Large intestine (tissue), 3 donors: ENCODE results near the gene MPG. TPM values are rescaled to one million over a fixed set of nuclear protein-coding genes. Genes with fewer than 3 reads are reported as not detected.
"Not testable (repeated sequence)": the region's sequence is repeated elsewhere in the genome, so short reads cannot be mapped to it uniquely, and the experiment has no call there.

Experiments
- DNase-seq, 2 donors: peaks; one replicate each; pipeline versions ENCODE4 v3.0.0 to v3.0.0-alpha.2; 2013
- H3K27ac ChIP-seq: one replicate; pipeline ENCODE4 v1.5.1; 2013; ENCODE audit warnings: low read length
- H3K27me3 ChIP-seq: 2 replicates; pipeline ENCODE4 v1.6.1; 2013; ENCODE audit warnings: low read length; ENCODE audit not compliant: control insufficient read depth, insufficient read depth
- H3K36me3 ChIP-seq: 2 replicates; pipeline ENCODE4 v1.6.1; 2013; ENCODE audit warnings: low read length; ENCODE audit not compliant: control insufficient read depth, insufficient read depth
- H3K4me1 ChIP-seq: one replicate; pipeline ENCODE4 v1.6.1; 2013; ENCODE audit warnings: low read length; ENCODE audit not compliant: control insufficient read depth, insufficient read depth
- H3K4me3 ChIP-seq: one replicate; pipeline ENCODE4 v1.5.1; 2013; ENCODE audit warnings: low read length
- H3K9me3 ChIP-seq: one replicate; pipeline ENCODE4 v1.6.1; 2013; ENCODE audit warnings: mild to moderate bottlenecking, low read depth, low read length, moderate library complexity; ENCODE audit not compliant: control insufficient read depth
- WGBS: methylation state at CpG from one replicate; pipeline ENCODE4 v1.1.5; 2013; ENCODE audit warnings: low lambda C conversion rate; ENCODE audit not compliant: insufficient coverage; 5-methylcytosine and 5-hydroxymethylcytosine counted together
- polyA plus RNA-seq: library from polyadenylated mRNA; unstranded; fragments of 120-200 nt; gene quantifications from one replicate; pipeline ENCODE4 v1.2.1, GENCODE V29; 2013

The MPG gene
- polyA plus RNA-seq, 1 donor, result 31.2 TPM

DNA sequence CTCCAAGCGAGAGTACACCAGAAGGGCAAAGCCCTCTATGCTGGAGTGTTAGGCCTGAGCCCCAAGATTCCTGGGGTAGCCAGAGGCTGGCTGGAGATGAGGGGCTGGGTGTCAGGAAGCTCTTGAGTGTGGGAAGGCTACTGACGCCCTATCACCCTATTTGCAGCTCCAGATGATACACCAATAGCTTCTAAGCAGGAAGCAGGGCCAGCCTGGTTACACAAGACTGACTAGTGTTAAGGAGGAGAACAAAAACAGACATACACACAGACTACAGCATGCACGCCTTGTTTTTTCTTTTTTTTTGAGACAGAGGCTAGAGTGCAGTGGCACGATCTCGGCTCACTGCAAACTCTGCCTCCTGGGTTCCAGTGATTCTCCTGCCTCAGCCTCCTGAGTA lies 40.5 kb upstream of the MPG start:
- Histone ChIP-seq H3K4me1 (no peaks in the 10 kb centered on the region), H3K27me3 (no peaks in the 10 kb centered on the region), H3K4me3 (no peak overlapping the region), H3K36me3 (peaks cover 6% of the 10 kb centered on the region), H3K27ac (no peak overlapping the region), H3K9me3 (peaks cover 3% of the 10 kb centered on the region)
- DNase-seq, result no peak
- no CpG with 5 or more reads among the region's 5 CpGs for WGBS

- not testable (repeated sequence) for H3K36me3 ChIP-seq, H3K4me3 ChIP-seq, DNase-seq, H3K27me3 ChIP-seq, H3K27ac ChIP-seq, H3K9me3 ChIP-seq, H3K4me1 ChIP-seq
- WGBS, result no CpG with 5 or more reads among the region's 11 CpGs
Measured at GRCh38 chr16:38206-38605, 39.8 kb upstream of the MPG start.

DNA sequence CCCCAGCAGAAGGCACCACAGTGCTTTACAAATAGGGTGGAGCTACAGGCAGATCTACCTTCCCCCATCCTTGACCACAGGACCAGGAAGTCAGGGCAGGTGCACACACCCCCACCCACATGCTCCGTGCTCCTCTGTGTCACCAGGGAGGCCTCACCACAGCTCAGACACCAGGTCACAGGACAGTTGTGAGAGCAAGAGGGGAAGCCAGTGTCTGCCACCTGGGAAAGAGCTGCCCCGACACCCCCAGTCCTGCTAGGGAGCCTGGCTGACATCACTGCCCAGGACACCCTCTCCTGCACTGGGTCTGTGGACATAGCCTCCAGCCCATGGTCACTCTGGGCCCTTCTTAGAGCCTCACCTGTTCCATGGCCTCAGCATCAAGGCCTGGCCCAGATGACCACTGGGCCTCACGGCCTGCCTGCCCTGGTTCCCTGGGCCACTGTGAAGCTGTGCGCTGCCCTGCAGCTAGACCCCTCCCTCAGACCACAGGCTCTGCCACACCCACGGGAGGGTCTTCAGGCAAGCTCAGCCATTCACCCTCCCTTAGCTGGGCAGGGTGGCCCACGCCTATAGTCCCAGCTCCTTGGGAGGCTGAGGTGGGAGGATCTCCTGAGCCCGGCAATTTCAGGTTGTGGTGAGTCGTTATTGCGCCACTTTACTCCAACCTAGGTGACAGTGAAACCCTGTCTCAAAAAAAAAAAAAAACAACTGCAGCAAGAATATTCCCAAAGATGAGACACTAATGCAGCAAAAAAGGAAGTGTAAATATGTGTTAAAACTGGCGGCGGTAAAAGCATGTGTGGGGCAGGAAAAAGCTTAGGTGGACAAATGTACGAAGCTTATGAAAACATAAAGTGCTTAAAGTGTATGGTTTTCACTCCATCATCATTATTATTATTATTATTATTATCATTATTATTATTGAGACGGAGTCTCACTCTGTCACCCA lies 38.8 kb upstream of the MPG start:
- 93% methylated on average over 5 of the region's 13 CpGs for WGBS

GRCh38 chr16:41439-42068 lies 36.5 kb upstream of the MPG start:
- H3K4me1 ChIP-seq, result no peaks in the 10 kb centered on the region
- WGBS, result 100% methylated on average over 1 of the region's 22 CpGs
- H3K9me3 ChIP-seq, result peaks cover 3% of the 10 kb centered on the region
- DNase-seq, result no peak
- H3K27ac ChIP-seq, result no peak overlapping the region
- no peaks in the 10 kb centered on the region for H3K27me3 ChIP-seq
- no peak overlapping the region for H3K4me3 ChIP-seq
- H3K36me3 ChIP-seq, result peaks cover 19% of the 10 kb centered on the region

More for the DNA sequence above, 38.8 kb upstream of the MPG start:
- DNase-seq, result peak; percentile 32 to 53
- Histone ChIP-seq H3K4me1 (no peaks in the 10 kb centered on the region), H3K27me3 (no peaks in the 10 kb centered on the region), H3K36me3 (peaks cover 9% of the 10 kb centered on the region), H3K4me3 (no peak overlapping the region), H3K9me3 (peaks cover 3% of the 10 kb centered on the region), H3K27ac (no peak overlapping the region)

GRCh38 chr16:42069-42457 lies 36.0 kb upstream of the MPG start:
- Histone ChIP-seq H3K4me3 (no peak overlapping the region), H3K9me3 (peaks cover 3% of the 10 kb centered on the region), H3K27me3 (no peaks in the 10 kb centered on the region), H3K27ac (no peak overlapping the region), H3K4me1 (no peaks in the 10 kb centered on the region), H3K36me3 (peaks cover 21% of the 10 kb centered on the region)
- WGBS, result 89% methylated on average over 3 of the region's 11 CpGs
- DNase-seq, result no peak

GRCh38 chr16:42691-43090 lies 35.3 kb upstream of the MPG start:
- WGBS, result 100% methylated on average over 1 of the region's 4 CpGs
- peaks cover 3% of the 10 kb centered on the region for H3K9me3 ChIP-seq
- peaks cover 24% of the 10 kb centered on the region for H3K36me3 ChIP-seq
- no peak overlapping the region for H3K4me3 ChIP-seq
- DNase-seq, result no peak
- H3K27me3 ChIP-seq, result no peaks in the 10 kb centered on the region
- H3K27ac ChIP-seq, result no peak overlapping the region
- no peaks in the 10 kb centered on the region for H3K4me1 ChIP-seq

DNA sequence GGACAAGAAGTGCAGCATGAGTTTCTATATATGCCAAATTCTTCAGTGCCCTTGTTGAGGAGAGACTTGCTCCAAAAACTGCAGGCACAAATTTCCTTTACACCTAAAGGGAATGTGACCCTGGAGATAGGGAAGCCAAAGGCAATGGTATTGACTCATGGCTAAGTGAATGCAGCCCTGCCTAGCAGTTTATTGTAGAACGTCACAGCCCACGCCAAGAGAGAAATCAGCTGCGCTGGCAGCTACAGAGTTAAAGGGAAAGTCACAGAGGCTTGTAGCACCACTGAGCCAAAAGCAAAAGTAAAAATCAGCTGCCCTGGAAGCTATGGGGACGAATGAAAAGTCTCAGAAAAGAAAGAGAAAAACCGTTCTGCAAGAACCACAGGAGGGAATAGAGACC lies 34.7 kb upstream of the MPG start:
- peaks cover 24% of the 10 kb centered on the region for H3K36me3 ChIP-seq
- H3K9me3 ChIP-seq, result peaks cover 3% of the 10 kb centered on the region
- no peaks in the 10 kb centered on the region for H3K27me3 ChIP-seq
- H3K27ac ChIP-seq, result no peak overlapping the region
- no peaks in the 10 kb centered on the region for H3K4me1 ChIP-seq
- WGBS, result 83% methylated on average over 1 of the region's 5 CpGs
- no peak overlapping the region for H3K4me3 ChIP-seq
- DNase-seq, result no peak

DNA sequence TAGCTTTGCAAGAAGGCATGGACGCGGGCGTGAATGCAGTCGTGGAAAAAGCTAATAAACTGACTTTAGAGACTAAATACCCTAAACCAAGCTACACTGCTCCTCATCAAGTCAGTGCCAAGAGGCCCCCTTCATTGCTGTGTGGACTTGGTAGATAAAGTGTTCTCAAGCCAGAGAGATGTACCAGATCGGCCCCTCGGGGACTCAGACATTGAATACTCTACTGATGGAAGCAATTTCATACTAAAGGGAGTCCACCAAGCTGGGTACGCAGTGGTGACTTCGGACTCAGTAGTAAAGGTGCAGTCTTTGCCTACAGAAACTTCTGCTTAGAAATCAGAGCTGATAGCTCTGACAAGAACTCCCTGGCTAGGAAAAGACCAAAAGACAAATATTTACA lies 33.4 kb upstream of the MPG start:
- H3K9me3 ChIP-seq, result peaks cover 3% of the 10 kb centered on the region
- no peak for DNase-seq
- H3K4me3 ChIP-seq, result no peak overlapping the region
- no peak overlapping the region for H3K27ac ChIP-seq
- no CpG with 5 or more reads among the region's 8 CpGs for whole genome bisulfite sequencing
- no peaks in the 10 kb centered on the region for H3K4me1 ChIP-seq
- no peaks in the 10 kb centered on the region for H3K27me3 ChIP-seq
- peaks cover 24% of the 10 kb centered on the region for H3K36me3 ChIP-seq

DNA sequence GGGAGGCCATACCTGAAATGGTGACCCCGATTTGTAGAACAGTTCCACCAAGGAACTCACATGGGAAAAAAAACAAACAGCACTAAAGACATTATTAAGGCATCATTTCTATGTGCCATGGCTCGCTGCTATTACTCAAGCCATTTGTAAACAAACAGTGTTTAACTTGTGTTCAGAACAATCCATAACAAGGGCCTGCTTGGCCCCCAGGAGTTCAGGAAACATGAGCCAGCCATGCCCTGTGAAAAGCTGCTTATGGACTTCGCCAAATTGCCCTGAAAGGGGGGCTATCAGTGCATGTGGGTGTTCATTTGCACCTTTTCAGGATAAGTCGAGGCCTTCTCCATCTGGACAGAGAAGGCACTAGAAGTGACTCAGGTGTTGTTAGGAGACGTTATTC lies 32.6 kb upstream of the MPG start:
- WGBS, result no CpG with 5 or more reads among the region's 5 CpGs
- no peaks in the 10 kb centered on the region for H3K4me1 ChIP-seq
- H3K36me3 ChIP-seq, result peaks cover 24% of the 10 kb centered on the region
- H3K27ac ChIP-seq, result no peak overlapping the region
- H3K27me3 ChIP-seq, result no peaks in the 10 kb centered on the region
- no peak overlapping the region for H3K4me3 ChIP-seq
- H3K9me3 ChIP-seq, result peaks cover 3% of the 10 kb centered on the region
- no peak for DNase-seq

DNA sequence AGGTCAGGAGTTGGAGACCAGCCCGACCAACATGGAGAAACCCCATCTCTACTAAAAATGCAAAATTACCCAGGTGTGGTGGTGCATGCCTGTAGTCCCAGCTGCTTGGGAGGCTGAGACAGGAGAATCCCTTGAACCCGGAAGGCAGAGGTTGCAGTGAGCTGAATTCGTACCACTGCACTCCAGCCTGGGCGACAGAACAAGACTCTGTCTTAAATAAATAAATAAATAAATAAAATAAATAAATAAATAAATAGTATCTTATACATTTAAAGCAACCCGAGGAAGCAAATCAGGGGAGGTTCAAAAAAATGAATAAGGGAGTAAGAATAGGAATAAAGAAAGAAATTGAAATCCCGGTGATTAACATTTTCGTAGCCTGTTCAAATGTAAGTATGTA lies 31.5 kb upstream of the MPG start:
- H3K4me3 ChIP-seq, H3K9me3 ChIP-seq, H3K27me3 ChIP-seq, H3K27ac ChIP-seq, H3K4me1 ChIP-seq, DNase-seq: not testable (repeated sequence)
- 100% methylated on average over 3 of the region's 7 CpGs for WGBS
- peaks cover 27% of the 10 kb centered on the region for H3K36me3 ChIP-seq
